HG02623 (cell line): ENCODE data around the gene RHOC.

Experiments
- ATAC-seq: cut with Tn5 transposase; IDR thresholded peaks from one replicate; pipeline ENCODE4 v1.9.1; 2021; ENCODE audit warnings: moderate library complexity; ENCODE audit not compliant: unreplicated experiment

Gene RHOC

DNA sequence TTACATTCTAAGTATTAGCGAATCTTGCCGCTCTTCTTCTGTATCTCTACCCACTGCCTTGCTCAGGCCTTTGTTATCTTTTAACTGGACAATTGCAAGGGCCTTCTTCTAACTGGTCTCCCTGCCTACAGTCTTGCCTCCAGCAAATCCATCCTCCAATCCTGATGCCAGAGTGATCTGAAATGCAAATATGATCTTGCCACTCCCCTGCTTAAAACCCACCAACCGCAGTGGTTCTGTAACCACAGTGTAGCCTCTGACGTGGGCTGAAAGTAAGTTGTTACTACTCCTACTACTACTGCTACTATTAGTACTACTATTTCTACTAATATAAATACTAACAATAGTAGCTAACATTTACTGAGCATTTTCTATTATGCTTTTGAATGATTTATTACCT, 20.1 kb downstream of the RHOC start:
- ATAC-seq: no peak

DNA sequence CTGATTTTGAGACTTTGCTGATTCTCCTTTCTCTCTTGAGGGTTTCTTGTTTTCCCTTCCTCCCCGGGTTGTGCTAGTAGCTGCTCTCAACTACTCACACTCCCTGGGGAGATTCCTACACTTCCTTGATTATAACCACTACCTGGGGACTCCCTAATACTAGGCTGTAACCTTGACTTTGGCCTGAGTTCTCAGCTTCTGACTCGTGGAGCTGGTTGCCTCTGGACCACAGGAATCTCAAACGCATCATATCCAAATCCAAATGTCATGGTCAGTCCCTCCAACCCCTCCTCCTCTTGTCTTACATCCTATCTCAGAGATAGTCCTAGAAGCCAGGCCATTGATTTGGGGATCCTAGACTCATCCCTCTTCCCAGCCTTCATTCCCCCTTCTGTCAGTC, 20.5 kb downstream of the RHOC start:
- no peak for ATAC-seq

DNA sequence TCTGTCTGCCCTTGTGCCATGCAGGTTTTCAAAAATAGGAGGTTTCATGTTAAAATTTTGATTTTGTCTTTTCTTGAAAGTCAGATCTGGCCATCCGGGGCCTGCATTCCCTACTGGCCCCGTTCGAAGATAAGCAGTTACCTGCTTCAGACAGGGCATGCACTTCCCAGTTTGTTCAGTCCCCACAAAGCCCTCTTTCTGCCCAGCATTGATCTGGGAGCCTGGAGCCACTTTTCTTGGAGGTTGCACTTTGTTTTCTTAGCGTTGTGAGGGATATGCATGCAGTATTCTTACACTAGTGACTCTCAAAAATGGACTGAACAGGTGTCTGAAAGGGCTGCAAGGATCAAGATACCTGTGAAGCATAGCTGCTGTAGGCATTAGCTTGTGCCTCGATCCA, 21.0 kb downstream of the RHOC start:
- no peak for ATAC-seq

DNA sequence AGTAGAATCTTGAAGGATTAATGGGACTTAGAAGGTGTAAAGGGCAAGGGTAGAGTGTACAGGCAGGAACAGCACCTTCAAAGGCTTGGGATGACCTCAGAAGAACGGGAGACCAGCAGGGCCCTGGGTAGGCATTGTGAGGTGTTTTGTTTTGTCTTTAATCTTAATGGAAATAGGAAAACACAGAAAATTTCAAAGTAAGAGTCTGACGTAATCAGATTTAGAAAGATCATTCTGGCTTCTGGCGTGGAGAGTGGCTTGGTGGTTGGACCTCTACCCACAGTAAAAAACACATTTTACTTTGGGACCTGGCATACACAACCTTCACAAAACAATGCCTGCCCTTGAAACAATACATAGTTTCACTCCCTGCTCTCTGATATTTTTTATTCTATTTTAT, 28.3 kb downstream of the RHOC start:
- ATAC-seq: no peak

DNA sequence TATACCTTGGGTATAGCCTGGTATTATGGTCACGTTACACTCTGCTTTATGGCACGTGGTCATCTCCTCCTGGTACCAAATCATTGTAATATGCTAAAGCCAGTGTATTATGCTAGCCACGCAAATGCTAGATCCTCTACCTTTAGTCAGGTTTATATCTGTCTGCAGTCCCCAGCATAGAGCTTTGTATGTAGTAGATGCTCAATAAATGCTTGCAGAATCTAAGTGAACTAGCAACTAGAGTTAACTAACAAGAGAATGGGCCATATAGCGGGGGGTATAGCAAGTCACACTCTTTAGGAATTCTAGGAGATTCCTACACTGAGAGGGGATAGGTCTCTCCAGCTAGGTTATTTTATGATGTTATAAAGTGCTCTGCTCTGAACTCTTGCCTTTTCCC, 29.4 kb downstream of the RHOC start:
- ATAC-seq: no peak

DNA sequence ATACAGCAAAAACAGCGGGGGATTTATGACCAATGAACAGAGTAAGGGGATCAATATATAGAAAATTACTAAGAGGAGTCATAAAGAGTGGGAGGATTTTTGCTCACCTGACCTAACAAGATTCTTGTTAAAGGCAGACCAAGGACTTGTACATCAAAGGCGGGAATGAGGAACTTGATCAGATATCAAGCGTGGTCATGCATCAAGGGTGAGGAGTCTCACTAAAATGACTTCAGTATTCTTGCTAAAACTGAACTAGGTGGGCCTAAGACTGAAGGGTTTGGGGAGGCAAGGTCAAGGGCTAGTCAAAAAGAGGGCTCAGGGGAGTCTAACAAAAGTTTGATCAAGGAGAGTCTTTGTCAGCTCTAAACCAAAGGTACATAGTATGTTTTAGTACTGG, 30.4 kb downstream of the RHOC start:
- no peak for ATAC-seq

DNA sequence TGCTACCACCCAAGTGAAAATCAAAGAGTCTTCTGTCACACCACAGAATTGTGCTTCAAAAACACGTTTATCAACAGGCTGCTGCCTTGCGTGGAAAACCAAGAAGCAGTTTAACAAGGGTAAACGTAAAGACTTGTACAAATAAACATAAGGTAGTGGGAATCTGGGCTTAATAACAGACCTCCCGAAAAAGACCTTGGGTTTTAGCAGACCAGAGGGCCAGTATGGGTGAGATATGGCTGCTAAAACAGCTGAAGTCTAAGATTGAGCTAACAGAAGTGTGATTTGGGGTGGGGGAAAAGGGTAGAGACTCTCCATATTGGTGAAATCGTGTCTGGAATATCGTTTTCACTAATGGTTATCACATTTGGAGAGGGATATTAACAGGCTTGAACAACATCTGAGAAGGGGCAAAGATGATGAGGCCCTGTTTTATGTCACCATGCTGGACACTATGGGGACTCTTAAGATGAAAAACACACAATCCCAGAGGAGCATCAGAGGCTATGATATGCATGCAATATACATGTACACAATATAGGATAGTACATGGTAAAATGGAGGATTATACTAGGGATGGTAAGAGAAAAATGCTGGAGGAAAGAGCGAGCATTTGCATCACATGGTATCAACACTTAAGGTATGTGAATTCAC, 31.1 kb downstream of the RHOC start:
- no peak for ATAC-seq

DNA sequence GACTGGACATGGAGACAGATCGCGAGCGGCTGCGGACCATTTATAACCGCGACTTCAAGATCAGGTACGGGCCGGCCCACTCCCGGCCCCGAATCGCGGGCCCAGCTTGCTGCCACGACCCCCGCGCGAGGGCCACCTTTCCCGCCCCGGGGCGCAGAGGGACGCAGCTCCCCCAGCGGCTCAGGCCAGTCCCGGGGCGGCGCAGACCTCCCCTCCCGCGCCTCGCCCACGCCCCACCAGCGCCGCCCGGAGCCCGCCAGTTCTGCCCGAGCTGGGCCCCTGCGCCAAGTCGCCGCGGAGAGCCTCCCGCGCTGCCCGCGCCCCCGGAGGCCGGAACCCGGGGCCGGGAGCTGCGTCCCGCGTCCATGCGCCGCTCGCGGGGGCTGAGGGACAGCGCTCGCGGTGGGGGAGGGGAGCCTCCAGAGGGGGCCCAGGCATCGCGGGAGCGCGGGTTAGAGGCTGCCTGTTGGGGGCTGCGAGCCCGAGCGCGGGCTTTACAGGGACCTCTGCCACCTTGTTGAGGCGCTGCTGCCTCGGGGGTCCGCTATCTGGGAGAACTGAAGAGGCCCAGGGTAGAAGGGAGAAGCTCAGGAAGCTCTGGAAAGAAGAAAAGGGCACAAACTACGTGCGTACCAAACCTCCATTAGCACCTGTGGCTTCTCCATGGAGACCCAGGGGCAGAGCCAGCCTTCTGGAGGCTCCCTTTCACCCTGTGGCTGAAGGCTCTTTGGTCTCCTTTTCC, 31.8 kb downstream of the RHOC start:
- peak; percentile 38 for ATAC-seq

DNA sequence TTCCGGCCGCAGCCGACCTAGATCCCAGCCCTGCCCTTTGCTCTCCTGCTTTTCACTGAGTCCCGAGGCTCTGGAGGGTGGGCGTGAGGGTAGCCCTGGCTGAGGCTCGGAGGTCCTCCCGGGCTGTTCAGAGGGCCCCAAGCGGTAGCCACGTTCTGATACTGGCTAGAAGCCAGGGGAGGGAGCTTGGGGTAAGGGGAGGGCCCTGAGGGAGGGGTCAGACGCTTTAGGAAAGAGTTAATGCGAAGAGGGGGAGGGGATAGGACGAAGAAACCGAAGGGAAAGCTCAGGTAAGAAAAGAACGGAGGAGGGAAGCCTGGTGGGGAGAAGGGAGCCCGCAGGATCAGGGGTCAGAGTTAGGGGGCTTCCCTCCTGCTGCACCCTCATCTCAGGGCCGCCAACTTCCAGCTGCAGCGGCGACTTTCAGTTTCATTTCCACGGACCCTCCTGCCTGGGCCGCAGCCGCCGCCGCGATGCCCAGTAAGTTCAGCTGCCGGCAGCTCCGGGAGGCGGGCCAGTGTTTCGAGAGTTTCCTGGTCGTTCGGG, 32.4 kb downstream of the RHOC start, which contains the start of gene MOV10:
TSS of gene MOV10 (plus strand) at position 220 of the 546 bp plus-strand sequence. CDS start at position 474, 254 bp downstream.
- peak; percentile 51 for ATAC-seq

DNA sequence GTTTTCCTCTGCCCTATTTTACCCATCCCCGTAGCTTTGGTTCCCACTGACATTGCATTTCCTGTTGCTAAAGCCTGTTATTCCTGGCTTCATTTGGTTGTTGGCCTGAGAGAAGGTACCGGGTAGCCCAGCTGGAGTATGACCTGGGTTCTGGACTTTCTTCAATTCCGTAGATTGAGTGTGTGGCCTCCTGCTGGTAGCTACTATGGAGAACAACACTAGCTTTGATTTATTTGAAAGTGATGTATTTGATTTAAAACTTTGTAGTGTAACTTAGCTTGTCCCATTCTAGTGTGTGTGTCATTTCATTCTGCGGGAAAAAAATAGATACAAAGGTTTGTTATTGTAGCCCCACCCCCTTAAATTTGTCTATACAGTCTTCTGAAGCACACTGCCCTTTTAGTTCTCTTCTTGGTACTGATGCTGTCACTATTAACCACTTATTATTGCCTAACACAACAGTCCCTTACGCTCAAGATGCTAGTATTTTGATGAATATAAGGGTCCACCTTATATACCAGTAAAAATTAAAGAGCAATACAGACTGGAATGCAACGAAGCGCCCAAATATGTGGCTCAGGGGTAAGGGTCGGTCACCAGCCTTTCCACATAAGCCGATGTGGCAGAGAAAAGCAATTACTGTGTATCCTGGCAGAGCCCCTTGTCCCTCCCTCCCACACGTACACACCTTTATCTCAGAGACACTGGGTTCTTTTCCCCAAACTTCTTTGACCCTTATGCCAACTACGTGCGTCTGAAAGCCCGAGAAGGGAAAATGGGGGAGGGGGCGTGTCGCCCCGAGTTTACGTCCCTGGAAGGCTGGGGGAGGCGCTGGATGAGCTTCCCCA, 33.1 kb downstream of the RHOC start:
- peak; percentile 8 for ATAC-seq

DNA sequence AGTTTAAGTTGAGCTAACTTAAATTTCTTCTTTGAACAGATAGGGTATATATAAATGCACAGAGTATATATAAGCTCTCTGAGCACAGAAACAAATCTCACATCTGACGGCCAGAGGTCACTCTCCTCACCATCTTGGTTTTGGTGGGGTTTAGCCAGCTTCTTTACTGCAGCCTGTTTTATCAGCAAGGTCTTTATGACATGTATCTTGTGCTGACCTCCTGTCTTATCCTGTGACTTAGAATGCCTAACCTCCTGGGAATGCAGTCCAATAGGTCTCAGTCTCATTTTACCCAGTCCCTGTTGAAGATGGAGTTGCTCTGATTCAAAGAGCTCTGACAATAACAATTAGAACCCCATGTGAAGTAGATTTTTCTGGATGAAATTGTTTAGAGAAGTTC, 34.1 kb downstream of the RHOC start:
- no peak for ATAC-seq

DNA sequence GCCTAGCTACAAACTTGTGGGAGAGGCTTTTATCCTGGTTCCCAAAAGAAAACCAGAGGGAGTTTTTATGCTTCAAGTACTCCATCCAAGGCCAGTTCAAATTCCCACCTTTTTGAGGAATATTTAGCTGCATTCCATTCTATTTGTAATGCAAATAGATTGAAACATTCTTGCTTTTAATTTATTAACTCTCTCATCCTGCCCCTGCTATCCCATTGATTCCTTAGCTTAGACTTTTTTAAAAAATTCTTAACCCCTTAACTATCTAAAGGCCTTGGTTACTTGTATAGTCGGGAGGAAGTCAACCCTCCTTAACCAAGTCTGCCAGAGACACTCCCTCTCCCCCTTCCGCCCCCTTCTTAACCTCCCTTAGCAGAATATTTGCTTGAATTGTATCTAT, 34.9 kb downstream of the RHOC start:
- no peak for ATAC-seq

DNA sequence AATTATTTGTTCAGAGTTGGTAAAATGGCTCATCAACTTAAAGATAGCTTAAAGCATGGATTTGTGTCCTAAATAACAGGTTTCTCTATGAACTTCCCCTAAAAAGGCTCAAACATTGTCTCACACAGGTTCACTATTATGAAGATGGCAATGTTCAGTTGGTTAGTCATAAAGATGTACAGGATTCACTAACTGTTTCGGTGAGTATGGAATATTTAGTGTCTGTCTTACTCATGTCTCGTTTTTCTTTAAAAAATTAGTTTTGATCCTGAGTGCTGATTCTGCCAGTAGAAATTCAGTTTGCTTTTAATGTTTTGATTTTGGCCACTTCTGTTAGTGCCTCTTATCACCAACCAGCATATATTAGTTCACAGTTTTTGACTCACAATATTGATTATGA, 40.0 kb downstream of the RHOC start:
- ATAC-seq: no peak

DNA sequence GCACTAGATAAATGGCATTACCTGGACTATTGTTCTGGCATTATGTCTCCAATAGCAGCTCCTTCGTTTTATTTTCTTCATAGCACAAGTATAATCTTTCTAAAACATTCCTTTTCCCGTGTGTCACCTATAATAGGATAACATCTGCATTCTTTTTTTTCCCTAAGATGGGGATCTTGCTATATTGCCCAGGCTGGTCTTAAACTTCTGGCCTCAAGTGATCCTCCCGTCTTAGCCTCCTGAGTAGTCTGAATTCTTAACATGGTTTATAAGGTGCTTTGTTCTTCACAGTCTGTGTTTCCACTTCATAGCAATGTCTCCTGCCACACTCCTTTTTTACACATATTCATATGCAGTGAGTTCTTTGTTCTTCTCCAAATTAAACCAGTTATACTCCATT, 41.1 kb downstream of the RHOC start:
- no peak for ATAC-seq

DNA sequence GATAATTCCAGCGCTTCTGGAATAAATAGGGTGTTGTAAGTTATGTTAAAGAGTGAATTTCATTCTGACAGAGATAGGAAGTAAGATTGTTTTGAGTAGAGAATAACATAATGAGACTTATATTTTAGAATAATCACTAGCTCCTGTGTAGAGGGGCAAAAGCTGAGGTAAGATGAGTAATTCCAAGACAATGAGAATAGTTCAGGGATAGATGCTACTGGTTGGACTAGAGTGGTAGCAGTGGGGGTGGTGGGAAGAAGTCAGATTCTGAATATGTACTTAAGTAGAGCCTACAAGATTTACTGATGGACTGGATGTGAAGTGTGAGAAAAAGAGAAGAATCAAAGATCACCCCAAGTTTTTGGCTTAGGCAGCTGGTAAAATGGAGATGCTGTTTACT, 55.7 kb downstream of the RHOC start:
- no peak for ATAC-seq
